Ovary (tissue), 3 donors: ENCODE data around the gene ATG5.

Experiments
- POLR2A ChIP-seq: fragments of 450-650 bp; IDR thresholded peaks from one replicate; pipeline ENCODE4 v1.6.1; 2017; ENCODE audit warnings: antibody characterized with exemption, mild to moderate bottlenecking, moderate library complexity
- TF ChIP-seq, protein P1 (sequence below), 3 donors: fragments of 450-650 bp in 2 of 3; fragments of 200-600 bp in 1 of 3; IDR thresholded peaks; one replicate each; pipeline versions ENCODE4 v1.5.1 to v1.8.0; 2016 to 2022; ENCODE audit warnings: antibody characterized with exemption in 3 of 3, mild to moderate bottlenecking in 1 of 3
- donor health status: DM: no; HTN: no; CAD: no.

DNA sequence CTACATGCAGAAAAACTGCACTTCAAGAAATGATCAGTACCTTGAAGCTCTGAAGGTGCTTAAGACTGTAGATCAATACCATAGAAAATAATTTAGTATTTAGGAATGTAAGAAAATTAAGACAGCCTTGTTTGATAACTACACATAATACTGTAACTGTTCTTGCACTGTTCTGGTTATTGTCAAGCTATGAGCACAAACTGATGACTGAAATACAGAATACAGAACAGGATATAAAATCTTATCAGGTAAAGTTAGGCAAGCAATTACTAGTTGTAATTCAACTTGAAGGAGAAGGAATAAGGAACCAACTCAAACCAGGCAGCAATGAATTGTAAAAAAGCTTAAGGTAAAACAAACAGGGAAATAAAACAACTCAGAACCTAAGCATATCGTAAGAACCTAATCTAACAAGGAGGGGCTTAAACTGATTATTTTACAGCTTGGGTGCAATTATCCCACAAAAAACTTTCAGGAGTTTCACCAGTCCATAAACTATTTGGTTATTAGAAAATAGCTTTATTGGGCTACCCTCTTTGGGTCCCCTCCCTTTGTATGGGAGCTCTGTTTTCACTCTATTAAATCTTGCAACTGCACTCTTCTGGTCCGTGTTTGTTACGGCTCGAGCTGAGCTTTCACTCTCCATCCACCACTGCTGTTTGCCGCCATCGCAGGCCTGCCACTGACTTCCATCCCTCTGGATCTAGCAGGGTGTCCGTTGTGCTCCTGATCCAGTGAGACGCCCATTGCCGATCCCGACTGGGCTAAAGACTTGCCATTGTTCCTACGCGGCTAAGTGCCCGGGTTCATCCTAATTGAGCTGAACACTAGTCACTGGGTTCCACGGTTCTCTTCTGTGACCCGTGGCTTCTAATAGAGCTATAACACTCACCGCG is 97.7 kb downstream of the ATG5 start:
- TF ChIP-seq, protein P1, sequence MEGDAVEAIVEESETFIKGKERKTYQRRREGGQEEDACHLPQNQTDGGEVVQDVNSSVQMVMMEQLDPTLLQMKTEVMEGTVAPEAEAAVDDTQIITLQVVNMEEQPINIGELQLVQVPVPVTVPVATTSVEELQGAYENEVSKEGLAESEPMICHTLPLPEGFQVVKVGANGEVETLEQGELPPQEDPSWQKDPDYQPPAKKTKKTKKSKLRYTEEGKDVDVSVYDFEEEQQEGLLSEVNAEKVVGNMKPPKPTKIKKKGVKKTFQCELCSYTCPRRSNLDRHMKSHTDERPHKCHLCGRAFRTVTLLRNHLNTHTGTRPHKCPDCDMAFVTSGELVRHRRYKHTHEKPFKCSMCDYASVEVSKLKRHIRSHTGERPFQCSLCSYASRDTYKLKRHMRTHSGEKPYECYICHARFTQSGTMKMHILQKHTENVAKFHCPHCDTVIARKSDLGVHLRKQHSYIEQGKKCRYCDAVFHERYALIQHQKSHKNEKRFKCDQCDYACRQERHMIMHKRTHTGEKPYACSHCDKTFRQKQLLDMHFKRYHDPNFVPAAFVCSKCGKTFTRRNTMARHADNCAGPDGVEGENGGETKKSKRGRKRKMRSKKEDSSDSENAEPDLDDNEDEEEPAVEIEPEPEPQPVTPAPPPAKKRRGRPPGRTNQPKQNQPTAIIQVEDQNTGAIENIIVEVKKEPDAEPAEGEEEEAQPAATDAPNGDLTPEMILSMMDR (IDR thresholded peaks at IDR 0.05), result no peak
- TF ChIP-seq POLR2A, result no peak
